SJCRH30 (cell line): ENCODE data around the gene SLC23A2. TPM values are rescaled to one million over a fixed set of nuclear protein-coding genes. Genes with fewer than 3 reads are reported as not detected.

Source experiments
- DNase-seq, 2 experiments: peaks; one replicate each; pipeline ENCODE4 v3.0.0-alpha.2; 2015 to 2020
- H3K27ac ChIP-seq: fragments of 250-450 bp; sonication (Bioruptor Pico); 2 replicates; pipeline ENCODE4 v1.5.1; 2020; ENCODE audit warnings: mild to moderate bottlenecking, moderate library complexity
- H3K27me3 ChIP-seq: fragments of 250-450 bp; sonication (Bioruptor Pico); 2 replicates; pipeline ENCODE4 v1.5.1; 2020; ENCODE audit warnings: mild to moderate bottlenecking, moderate library complexity
- H3K36me3 ChIP-seq: fragments of 250-450 bp; sonication (Bioruptor Pico); 2 replicates; pipeline ENCODE4 v1.5.1; 2020; ENCODE audit warnings: mild to moderate bottlenecking, moderate library complexity
- H3K4me1 ChIP-seq: fragments of 250-450 bp; sonication (Bioruptor Pico); 2 replicates; pipeline ENCODE4 v1.5.1; 2020; ENCODE audit warnings: mild to moderate bottlenecking, moderate library complexity
- H3K4me3 ChIP-seq: fragments of 250-450 bp; sonication (Bioruptor Pico); 2 replicates; pipeline ENCODE4 v1.5.1; 2020; ENCODE audit warnings: mild to moderate bottlenecking, moderate library complexity
- H3K9me3 ChIP-seq: fragments of 250-450 bp; sonication (Bioruptor Pico); replicated peaks from 2 replicates; pipeline ENCODE4 v1.5.1; 2020; ENCODE audit warnings: mild to moderate bottlenecking, moderate library complexity
- total RNA-seq: library from RNA; depleted of rRNA; stranded (reverse); fragments of >200 nt; shearing (Covaris generic); gene quantifications from 2 replicates; pipeline ENCODE4 v1.2.3, GENCODE V29; 2014

The SLC23A2 gene
- total RNA-seq, 1 experiment from 2014 or later: 21.1 TPM

DNA sequence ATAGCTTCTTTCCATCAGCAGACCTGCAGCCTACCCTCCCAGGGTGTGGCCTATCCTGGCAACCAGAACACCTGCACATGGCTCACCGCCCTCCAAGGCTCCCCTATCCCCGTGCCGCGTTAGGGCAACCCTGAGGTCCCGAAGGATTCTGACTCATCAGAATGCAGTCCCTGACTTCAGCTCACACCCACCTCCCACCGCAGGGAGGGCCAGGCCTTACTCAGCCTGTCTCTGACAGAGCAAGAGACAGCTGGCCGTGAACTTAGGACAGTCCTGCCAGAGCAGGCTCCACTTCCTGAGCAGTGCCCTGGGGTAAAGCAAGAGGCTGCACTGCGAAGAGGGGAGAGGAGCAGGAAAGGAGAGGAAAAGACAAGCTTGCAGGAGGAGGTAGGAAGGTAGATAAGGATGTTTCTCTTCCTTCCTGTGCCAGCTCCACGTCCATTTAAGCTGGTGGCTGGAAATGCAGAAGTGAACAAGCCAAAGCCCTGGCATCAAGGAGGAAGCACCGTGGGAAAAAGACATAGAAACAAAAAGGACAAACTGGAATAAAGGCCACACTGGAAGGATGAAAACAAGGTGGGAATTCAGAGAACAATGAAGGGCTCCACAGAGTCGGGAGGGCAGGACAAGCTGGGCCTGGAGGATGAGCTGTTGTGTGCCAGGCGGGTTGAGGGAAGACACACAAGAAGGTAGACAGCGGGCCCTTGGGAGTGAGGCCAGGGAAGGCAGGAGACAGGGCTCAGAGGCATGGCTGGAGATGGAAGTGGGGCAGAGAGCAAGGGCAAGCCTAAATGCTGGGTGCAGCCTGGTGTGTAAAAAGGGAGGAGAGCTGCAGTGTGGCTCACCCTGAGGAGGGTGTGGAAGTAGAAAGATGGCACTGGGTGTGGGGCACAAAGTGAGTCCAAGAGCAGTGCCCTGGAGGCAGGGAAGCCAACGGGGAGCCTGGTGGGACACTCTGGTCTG is 102.7 kb downstream of the SLC23A2 start:
- H3K9me3 ChIP-seq: no peaks in the 10 kb centered on the region
- peak; percentile 50 to 55 for DNase-seq
- H3K4me1 ChIP-seq: no peaks in the 10 kb centered on the region
- H3K4me3 ChIP-seq: no peak overlapping the region
- H3K27ac ChIP-seq: no peak overlapping the region
- no peaks in the 10 kb centered on the region for H3K36me3 ChIP-seq
- no peaks in the 10 kb centered on the region for H3K27me3 ChIP-seq

DNA sequence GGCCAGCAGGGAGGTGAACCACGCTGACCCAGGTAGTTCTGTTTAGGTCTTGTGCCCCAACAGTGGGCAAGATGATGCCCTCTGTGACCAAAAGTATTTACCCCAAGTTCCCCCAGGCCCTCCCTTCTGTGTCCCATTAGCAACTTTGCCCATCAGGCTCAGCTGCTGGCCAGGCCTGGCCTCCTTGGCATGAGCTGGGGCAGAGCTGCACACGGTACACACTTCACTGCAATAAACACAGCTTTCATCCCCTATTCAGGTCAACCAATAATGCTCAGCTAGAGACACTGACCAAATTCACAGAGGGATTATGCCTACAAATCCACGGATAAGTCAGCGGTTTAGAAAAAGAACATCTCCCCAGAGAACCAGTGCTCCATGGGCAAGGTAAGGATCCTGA is 103.7 kb downstream of the SLC23A2 start:
- DNase-seq: no peak
- Histone ChIP-seq H3K27me3 (no peaks in the 10 kb centered on the region), H3K9me3 (no peaks in the 10 kb centered on the region), H3K36me3 (no peaks in the 10 kb centered on the region), H3K4me3 (no peak overlapping the region), H3K4me1 (no peaks in the 10 kb centered on the region), H3K27ac (no peak overlapping the region)

DNA sequence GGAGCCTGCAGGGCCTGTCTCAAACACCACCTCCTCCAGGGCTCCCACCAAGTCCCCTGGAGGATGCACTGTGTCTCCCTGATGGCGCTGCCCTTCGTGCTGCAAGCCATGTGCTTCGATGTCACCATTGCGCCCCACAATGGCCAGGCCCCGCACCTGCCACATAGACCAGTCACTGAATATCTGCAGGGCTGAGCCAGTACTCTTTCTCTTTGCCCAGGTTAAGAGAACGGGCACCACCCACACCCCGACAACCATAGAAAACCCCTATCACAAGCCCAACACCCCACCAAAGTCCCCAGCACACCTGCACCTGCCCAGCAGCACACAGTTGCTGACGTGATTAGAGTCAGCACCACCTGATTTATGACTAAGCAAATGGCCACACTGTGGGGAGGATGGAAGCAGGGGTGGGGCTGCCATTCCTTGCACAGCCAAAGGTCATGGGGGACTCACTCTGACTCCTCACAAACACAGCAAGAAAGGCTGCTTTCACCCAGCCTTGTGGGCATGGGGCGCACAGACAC is 104.3 kb downstream of the SLC23A2 start:
- Histone ChIP-seq H3K27me3 (no peaks in the 10 kb centered on the region), H3K27ac (no peak overlapping the region)
- DNase-seq: no peak

DNA sequence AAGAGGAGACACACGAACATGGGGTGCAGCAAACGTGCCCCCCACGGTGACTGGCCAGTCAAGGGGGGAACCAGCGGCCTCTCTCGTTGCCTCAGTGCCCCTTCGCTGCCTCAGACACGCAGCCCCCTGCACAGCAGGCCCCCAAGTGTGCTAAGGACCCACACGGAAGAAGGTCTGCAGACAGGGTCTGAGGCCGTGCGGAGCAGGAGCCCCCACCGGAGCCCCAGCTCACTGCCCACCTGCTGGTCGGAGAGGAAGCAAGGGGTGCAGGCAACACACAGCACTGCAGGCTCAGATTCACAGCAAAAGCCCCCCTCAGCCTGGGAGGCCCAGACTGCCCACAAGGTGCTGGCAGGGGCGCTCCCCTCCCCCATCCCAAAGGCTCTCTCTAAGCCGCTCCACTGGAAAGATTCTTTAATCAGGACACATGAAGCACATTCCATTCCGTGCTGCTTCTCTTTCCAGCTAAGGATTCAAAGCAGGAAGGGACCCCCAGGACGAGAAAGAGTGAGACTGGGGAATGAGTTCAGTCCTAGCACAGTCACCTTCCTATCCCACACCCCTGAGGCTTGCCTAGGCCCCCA is 105.1 kb downstream of the SLC23A2 start:
- Histone ChIP-seq H3K27me3 (no peaks in the 10 kb centered on the region), H3K4me1 (no peaks in the 10 kb centered on the region), H3K36me3 (no peaks in the 10 kb centered on the region), H3K9me3 (no peaks in the 10 kb centered on the region), H3K4me3 (no peak overlapping the region), H3K27ac (no peak overlapping the region)
- DNase-seq: no peak

More for the DNA sequence above, 104.3 kb downstream of the SLC23A2 start:
- Histone ChIP-seq H3K9me3 (no peaks in the 10 kb centered on the region), H3K4me3 (no peak overlapping the region), H3K36me3 (no peaks in the 10 kb centered on the region), H3K4me1 (no peaks in the 10 kb centered on the region)

DNA sequence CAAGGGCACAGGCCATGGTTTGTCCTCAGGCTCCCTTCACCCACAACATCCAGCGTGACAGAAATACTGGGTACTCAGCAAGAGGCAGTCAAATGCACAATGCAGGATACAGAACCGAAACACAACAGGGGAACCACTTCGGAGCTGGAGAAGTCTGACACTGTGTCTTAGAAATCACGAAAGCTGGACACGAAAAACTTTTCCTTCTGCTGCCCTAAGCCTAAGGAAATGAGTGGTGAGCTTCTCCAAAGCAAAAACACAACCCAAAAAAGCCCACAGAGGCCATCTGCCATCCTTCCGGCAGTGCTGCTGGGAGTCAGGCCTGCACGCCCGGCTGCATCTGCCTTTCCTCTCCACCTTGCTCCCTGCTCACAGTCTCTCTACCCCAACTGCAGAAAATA is 106.3 kb downstream of the SLC23A2 start:
- H3K4me3 ChIP-seq: no peak overlapping the region
- H3K36me3 ChIP-seq: 0 out of 2 replicates have a peak, but pooled peaks cover 4% of the 10 kb centered on the region
- H3K9me3 ChIP-seq: no peaks in the 10 kb centered on the region
- no peaks in the 10 kb centered on the region for H3K4me1 ChIP-seq
- no peaks in the 10 kb centered on the region for H3K27me3 ChIP-seq
- H3K27ac ChIP-seq: no peak overlapping the region
- no peak for DNase-seq

DNA sequence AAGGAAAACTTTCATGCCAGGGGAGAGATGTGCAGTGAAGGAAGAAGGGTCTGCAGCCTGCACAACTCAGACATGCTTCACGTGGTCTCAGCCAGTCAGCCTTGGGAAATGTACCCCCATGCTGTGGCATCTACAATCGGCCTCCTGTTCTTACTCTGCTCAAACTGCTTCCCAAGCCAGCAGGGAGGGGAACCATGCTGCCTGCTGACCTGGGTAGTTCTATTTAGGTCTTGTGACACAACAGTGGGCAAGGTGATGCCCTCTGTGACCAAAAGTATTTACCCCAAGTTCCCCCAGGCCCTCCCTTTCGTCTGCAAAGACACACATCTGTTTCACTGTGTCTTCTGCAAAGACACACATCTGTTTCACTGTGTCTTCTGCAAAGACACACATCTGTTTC is 106.9 kb downstream of the SLC23A2 start:
- no peak for DNase-seq
- Histone ChIP-seq H3K36me3 (0 out of 2 replicates have a peak, but pooled peaks cover 4% of the 10 kb centered on the region), H3K27ac (no peak overlapping the region), H3K27me3 (no peaks in the 10 kb centered on the region), H3K4me3 (no peak overlapping the region), H3K4me1 (no peaks in the 10 kb centered on the region), H3K9me3 (no peaks in the 10 kb centered on the region)

DNA sequence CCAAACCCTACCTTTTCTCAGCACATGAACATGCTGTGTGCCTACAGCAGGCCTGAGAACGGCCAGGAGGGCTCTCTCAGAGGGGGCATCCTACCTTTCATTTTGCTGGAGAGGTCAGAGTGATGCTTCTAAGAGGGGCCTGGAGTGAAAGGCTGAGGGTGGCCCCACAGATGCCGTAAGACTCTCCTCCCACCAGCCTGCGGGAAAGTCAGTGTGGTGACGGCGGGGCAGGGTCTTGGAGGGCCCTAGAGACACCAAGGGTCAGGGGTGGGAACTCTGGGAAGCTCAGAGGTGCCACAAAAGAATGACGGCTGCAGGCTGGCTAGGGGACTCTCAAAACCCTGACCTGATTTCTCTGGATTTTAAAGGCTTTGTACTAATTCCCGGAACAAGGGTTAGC is 107.6 kb downstream of the SLC23A2 start:
- H3K9me3 ChIP-seq: no peaks in the 10 kb centered on the region
- H3K27me3 ChIP-seq: no peaks in the 10 kb centered on the region
- no peak for DNase-seq
- H3K4me3 ChIP-seq: no peak overlapping the region
- 0 out of 2 replicates have a peak, but pooled peaks cover 4% of the 10 kb centered on the region for H3K36me3 ChIP-seq
- no peak overlapping the region for H3K27ac ChIP-seq
- H3K4me1 ChIP-seq: no peaks in the 10 kb centered on the region

DNA sequence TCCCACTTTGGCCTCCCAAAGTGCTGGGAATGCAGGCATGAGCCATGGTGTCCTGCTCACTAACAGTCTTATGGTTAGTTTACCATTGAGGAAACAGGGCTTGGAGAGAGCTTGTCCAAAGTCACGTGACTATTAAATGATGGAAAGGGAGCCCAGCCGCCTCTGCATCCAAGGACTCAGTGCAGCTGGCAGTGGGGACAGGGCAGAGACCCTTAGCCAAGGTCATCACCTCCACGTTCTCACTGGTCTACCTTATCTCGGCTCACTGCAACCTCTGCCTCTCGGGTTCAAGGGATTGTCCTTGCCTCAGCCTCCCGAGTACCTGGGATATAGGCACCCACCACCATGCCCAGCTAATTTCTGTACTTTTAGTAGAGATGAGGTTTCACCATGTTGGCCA is 109.3 kb downstream of the SLC23A2 start:
- H3K27ac ChIP-seq: no peak overlapping the region
- no peaks in the 10 kb centered on the region for H3K9me3 ChIP-seq
- no peak overlapping the region for H3K4me3 ChIP-seq
- H3K4me1 ChIP-seq: no peaks in the 10 kb centered on the region
- no peak for DNase-seq
- H3K27me3 ChIP-seq: no peaks in the 10 kb centered on the region
- H3K36me3 ChIP-seq: 0 out of 2 replicates have a peak, but pooled peaks cover 4% of the 10 kb centered on the region

DNA sequence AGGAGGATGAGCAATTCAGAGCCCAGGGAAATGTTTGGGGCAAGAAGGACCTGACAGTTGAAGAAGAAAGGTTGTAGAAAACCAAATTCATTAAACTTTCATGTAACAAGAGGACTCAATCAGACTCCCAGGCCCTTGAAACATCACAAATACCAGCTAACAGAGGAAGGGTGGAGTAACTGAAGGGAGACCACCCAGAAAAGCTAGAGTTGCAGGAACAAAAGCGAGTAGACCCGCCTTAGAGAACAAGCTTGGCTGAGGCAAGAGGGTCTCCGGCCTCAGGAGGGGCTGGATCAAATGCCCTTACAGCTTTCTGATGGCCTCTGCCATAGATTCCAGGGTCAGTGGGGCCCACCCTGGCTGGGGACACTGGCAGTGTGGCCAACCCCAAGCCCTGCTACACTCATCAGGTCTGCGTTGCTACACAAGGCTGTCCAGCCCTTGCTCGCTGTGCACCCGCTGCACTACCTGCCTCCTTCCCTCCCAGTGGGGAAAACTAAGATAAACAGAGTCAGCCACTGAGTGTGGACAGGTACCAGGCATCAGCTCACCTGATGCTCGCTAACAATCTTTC is 110.0 kb downstream of the SLC23A2 start:
- 0 out of 2 replicates have a peak, but pooled peaks cover 4% of the 10 kb centered on the region for H3K36me3 ChIP-seq
- no peak overlapping the region for H3K27ac ChIP-seq
- DNase-seq: no peak
- no peaks in the 10 kb centered on the region for H3K9me3 ChIP-seq
- H3K27me3 ChIP-seq: no peaks in the 10 kb centered on the region
- no peak overlapping the region for H3K4me3 ChIP-seq
- H3K4me1 ChIP-seq: no peaks in the 10 kb centered on the region

DNA sequence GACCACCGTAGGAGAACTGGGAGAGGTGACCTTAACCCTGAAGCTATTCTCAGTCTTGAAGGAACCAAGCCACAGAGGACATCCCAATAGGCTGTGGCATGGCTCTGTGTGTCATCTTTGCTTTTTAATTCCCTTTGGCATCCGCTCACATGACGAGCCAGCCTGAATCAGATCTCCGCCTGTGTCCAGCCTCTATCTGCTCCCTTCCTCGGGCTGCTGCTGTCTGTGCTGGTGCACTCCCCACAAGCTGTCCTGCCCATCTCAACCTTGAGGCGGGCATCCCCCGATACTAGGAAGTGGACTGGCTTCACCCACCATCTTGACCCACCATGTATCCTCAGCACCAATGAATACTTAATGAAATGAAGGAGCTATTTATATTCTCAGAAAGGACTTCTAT is 111.9 kb downstream of the SLC23A2 start:
- Histone ChIP-seq H3K9me3 (no peaks in the 10 kb centered on the region), H3K36me3 (0 out of 2 replicates have a peak, but pooled peaks cover 4% of the 10 kb centered on the region), H3K27ac (no peak overlapping the region), H3K27me3 (no peaks in the 10 kb centered on the region), H3K4me3 (no peak overlapping the region), H3K4me1 (no peaks in the 10 kb centered on the region)
- DNase-seq: no peak

DNA sequence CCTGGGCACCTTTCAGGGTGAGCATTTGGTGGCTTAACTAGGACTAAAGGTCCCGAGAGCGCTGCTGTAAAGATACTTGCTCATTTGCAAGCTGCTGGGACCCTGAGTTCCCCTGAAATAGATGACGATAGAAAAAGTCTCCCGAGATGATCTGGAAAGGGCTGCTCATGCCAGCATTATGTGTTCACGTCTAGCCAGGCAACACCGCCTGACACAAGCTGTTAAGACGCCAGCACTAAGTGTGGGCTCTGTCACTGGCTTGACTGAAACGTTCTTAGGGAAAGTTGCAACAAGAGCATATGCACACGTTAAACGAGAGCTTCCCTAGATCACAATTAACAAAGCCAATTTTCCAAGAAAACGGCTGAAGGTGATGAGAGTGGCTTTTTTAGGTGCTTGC is 113.7 kb downstream of the SLC23A2 start:
- H3K9me3 ChIP-seq: no peaks in the 10 kb centered on the region
- no peaks in the 10 kb centered on the region for H3K4me1 ChIP-seq
- H3K4me3 ChIP-seq: no peak overlapping the region

DNA sequence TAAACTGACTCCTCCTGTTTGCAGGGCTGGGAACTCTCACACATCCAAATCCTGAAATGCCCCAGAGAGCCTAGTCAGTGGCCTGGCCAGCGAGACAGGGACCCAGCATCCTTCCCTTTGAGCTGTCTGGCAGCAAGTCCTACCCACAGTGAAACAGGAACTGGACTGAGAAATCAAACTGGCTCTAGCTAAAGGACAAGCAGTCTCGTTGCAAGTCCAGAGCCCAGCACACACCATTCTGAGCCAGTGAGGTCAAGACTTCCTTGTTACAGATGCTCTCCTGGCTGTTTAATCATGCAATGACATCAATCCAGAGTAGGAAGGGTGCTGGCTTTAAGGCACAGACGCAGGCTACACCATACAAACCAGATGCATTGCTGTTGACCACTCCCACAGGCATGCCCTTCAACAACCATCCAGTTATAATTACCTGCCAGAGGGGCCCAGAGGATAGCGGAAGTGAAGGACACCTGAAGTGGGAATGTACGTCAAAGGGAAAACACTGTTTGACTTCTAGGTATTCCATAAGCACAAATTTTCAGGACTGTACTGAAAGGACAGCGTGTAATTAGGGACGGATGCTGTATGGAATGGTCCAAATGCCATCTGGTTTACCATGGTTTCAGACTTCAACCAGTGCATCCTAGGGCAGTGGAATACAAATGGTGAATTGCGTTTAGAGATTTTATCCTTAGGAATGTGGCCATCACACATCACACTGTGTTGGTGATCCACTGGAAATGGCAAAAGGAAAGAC is 114.4 kb downstream of the SLC23A2 start:
- Histone ChIP-seq H3K4me1 (no peaks in the 10 kb centered on the region), H3K27me3 (no peaks in the 10 kb centered on the region), H3K4me3 (no peak overlapping the region), H3K9me3 (no peaks in the 10 kb centered on the region), H3K27ac (no peak overlapping the region), H3K36me3 (0 out of 2 replicates have a peak, but pooled peaks cover 4% of the 10 kb centered on the region)
- no peak for DNase-seq

More for the DNA sequence above, 113.7 kb downstream of the SLC23A2 start:
- no peak overlapping the region for H3K27ac ChIP-seq
- no peak for DNase-seq
- H3K27me3 ChIP-seq: no peaks in the 10 kb centered on the region
- H3K36me3 ChIP-seq: 0 out of 2 replicates have a peak, but pooled peaks cover 4% of the 10 kb centered on the region

DNA sequence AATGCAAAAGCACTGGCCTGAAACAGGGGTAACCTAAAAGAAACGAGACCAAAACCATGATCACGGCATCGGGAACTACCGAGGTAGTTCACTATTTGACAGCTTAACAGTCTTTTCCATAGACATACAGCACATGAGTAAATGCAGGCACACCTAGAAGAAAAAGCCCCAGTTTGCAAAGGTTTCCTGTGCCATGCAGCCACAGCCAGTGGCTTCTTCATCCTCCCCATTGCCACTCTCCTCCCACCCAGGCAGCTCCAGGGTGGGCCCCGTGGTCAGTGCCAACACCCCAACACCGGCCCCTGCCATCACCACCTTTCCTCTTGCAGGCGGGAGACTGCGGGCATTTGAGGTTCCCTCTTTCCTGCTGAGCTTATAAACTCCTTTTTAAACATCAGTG is 115.4 kb downstream of the SLC23A2 start:
- Histone ChIP-seq H3K4me1 (no peaks in the 10 kb centered on the region), H3K36me3 (peaks cover 4% of the 10 kb centered on the region; the same call in 1 of the 2 replicates), H3K4me3 (no peak overlapping the region), H3K27me3 (no peaks in the 10 kb centered on the region), H3K27ac (no peak overlapping the region), H3K9me3 (no peaks in the 10 kb centered on the region)
- DNase-seq: no peak

DNA sequence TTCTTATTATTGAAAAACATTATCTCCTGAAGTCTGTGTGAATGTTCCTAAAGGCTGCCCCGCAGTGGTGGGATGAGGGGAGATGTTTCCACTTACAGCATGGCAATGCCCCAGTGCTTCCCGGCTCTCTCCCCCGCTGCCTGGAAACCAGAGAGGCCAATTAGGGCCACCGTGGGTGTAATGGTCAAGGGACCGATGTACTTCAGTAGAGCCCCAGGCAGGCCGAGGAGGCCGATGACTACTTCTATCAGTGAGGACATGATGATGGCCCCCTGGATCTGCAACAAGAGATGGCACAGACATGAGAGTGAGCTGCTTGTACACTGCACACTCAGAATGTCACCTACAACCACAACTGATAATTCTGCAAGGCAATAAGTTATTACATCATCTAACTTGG is 117.8 kb downstream of the SLC23A2 start:
- no peak overlapping the region for H3K27ac ChIP-seq
- H3K36me3 ChIP-seq: peaks cover 2% of the 10 kb centered on the region; the same call in 1 of the 2 replicates
- H3K4me1 ChIP-seq: no peaks in the 10 kb centered on the region
- no peaks in the 10 kb centered on the region for H3K9me3 ChIP-seq
- DNase-seq: no peak
- no peaks in the 10 kb centered on the region for H3K27me3 ChIP-seq
- H3K4me3 ChIP-seq: no peak overlapping the region
